Measurements from ENCODE around the gene YAF2. TPM values are rescaled to one million over a fixed set of nuclear protein-coding genes. Genes with fewer than 3 reads are reported as not detected.

Gene YAF2
- total and polyA plus RNA-seq, 2 of the 13 experiments (the other 11 are each of a cell fraction or from before 2014, with no cell fraction given), result 8.4 to 11.7 TPM

DNA sequence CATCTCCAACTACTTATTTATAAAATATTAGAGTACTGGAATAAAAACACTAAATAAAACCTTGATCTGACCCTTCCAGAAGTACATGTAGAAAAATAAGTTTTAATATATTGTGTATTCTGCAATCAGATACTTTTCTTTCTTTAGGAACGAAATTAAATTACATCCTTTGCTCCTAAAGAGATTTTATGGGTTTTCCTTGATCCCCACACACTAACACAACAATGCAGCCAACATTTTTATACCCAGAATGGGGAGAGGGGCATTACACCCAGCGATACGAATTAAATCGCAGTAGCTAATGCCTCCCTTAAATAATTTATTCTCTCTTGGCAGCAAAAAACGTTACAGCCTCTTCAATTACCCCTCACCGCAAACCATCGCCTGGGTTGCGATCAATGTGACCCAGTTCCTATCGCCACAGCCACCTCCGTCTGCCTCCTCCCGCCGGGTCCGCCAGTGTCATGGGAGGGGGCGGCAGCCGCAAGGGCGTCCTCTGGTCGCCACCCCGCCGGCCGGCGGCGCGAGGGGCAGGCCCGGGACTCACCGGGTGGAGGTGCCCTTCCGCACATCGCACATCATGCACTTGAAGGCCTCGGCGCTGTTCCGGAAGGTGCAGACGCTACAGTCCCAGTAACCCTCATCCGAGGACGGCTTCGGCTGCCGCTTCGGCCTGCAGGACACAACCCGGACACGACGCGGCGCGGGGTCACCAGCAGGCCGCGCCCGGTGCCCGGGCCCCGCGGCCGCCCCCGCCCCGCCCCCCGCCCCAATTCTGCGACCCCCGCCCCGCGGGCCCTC lies 796 bp downstream of the YAF2 start (continued):
- TF ChIP-seq SP140L (CRISPR knock-in tag; IDR thresholded peaks at IDR 0.05; ENCODE audit: borderline replicate concordance) (no peak), PTBP1 (IDR thresholded peaks at IDR 0.05; ENCODE audit: low read depth, low read length, poor library complexity, severe bottlenecking) (no peak), ZNF101 (CRISPR knock-in tag; IDR thresholded peaks at IDR 0.05; ENCODE audit: borderline replicate concordance, low read depth) (no peak), SAP130 (CRISPR knock-in tag; IDR thresholded peaks at IDR 0.05; ENCODE audit: low read depth) (peak; percentile 78; the same call in 1 of the 2 replicates), ZNF3 (CRISPR knock-in tag; IDR thresholded peaks at IDR 0.05) (no peak), CBFB (CRISPR knock-in tag; IDR thresholded peaks at IDR 0.05) (peak; percentile 40; the same call in 1 of the 2 replicates), ZNF235 (CRISPR knock-in tag; IDR thresholded peaks at IDR 0.05; ENCODE audit: borderline replicate concordance) (no peak), CCAR2 (optimal IDR thresholded peaks at IDR 0.05; ENCODE audit: low read depth, low read length) (no peak), ZFP36L1 (CRISPR knock-in tag; IDR thresholded peaks at IDR 0.05) (no peak)
- TF ChIP-seq, protein P1, sequence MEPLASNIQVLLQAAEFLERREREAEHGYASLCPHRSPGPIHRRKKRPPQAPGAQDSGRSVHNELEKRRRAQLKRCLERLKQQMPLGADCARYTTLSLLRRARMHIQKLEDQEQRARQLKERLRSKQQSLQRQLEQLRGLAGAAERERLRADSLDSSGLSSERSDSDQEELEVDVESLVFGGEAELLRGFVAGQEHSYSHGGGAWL (CRISPR knock-in tag; IDR thresholded peaks at IDR 0.05), result peak; percentile 40; the same call in 1 of the 2 replicates
- TF ChIP-seq, protein P2, sequence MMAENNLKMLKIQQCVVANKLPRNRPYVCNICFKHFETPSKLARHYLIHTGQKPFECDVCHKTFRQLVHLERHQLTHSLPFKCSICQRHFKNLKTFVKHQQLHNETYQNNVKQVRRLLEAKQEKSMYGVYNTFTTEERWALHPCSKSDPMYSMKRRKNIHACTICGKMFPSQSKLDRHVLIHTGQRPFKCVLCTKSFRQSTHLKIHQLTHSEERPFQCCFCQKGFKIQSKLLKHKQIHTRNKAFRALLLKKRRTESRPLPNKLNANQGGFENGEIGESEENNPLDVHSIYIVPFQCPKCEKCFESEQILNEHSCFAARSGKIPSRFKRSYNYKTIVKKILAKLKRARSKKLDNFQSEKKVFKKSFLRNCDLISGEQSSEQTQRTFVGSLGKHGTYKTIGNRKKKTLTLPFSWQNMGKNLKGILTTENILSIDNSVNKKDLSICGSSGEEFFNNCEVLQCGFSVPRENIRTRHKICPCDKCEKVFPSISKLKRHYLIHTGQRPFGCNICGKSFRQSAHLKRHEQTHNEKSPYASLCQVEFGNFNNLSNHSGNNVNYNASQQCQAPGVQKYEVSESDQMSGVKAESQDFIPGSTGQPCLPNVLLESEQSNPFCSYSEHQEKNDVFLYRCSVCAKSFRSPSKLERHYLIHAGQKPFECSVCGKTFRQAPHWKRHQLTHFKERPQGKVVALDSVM (CRISPR knock-in tag; IDR thresholded peaks at IDR 0.05), result no peak
- TF ChIP-seq, protein P3, sequence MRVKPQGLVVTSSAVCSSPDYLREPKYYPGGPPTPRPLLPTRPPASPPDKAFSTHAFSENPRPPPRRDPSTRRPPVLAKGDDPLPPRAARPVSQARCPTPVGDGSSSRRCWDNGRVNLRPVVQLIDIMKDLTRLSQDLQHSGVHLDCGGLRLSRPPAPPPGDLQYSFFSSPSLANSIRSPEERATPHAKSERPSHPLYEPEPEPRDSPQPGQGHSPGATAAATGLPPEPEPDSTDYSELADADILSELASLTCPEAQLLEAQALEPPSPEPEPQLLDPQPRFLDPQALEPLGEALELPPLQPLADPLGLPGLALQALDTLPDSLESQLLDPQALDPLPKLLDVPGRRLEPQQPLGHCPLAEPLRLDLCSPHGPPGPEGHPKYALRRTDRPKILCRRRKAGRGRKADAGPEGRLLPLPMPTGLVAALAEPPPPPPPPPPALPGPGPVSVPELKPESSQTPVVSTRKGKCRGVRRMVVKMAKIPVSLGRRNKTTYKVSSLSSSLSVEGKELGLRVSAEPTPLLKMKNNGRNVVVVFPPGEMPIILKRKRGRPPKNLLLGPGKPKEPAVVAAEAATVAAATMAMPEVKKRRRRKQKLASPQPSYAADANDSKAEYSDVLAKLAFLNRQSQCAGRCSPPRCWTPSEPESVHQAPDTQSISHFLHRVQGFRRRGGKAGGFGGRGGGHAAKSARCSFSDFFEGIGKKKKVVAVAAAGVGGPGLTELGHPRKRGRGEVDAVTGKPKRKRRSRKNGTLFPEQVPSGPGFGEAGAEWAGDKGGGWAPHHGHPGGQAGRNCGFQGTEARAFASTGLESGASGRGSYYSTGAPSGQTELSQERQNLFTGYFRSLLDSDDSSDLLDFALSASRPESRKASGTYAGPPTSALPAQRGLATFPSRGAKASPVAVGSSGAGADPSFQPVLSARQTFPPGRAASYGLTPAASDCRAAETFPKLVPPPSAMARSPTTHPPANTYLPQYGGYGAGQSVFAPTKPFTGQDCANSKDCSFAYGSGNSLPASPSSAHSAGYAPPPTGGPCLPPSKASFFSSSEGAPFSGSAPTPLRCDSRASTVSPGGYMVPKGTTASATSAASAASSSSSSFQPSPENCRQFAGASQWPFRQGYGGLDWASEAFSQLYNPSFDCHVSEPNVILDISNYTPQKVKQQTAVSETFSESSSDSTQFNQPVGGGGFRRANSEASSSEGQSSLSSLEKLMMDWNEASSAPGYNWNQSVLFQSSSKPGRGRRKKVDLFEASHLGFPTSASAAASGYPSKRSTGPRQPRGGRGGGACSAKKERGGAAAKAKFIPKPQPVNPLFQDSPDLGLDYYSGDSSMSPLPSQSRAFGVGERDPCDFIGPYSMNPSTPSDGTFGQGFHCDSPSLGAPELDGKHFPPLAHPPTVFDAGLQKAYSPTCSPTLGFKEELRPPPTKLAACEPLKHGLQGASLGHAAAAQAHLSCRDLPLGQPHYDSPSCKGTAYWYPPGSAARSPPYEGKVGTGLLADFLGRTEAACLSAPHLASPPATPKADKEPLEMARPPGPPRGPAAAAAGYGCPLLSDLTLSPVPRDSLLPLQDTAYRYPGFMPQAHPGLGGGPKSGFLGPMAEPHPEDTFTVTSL (CRISPR knock-in tag; IDR thresholded peaks at IDR 0.05; ENCODE audit: borderline replicate concordance), result no peak
- TF ChIP-seq, protein P4, sequence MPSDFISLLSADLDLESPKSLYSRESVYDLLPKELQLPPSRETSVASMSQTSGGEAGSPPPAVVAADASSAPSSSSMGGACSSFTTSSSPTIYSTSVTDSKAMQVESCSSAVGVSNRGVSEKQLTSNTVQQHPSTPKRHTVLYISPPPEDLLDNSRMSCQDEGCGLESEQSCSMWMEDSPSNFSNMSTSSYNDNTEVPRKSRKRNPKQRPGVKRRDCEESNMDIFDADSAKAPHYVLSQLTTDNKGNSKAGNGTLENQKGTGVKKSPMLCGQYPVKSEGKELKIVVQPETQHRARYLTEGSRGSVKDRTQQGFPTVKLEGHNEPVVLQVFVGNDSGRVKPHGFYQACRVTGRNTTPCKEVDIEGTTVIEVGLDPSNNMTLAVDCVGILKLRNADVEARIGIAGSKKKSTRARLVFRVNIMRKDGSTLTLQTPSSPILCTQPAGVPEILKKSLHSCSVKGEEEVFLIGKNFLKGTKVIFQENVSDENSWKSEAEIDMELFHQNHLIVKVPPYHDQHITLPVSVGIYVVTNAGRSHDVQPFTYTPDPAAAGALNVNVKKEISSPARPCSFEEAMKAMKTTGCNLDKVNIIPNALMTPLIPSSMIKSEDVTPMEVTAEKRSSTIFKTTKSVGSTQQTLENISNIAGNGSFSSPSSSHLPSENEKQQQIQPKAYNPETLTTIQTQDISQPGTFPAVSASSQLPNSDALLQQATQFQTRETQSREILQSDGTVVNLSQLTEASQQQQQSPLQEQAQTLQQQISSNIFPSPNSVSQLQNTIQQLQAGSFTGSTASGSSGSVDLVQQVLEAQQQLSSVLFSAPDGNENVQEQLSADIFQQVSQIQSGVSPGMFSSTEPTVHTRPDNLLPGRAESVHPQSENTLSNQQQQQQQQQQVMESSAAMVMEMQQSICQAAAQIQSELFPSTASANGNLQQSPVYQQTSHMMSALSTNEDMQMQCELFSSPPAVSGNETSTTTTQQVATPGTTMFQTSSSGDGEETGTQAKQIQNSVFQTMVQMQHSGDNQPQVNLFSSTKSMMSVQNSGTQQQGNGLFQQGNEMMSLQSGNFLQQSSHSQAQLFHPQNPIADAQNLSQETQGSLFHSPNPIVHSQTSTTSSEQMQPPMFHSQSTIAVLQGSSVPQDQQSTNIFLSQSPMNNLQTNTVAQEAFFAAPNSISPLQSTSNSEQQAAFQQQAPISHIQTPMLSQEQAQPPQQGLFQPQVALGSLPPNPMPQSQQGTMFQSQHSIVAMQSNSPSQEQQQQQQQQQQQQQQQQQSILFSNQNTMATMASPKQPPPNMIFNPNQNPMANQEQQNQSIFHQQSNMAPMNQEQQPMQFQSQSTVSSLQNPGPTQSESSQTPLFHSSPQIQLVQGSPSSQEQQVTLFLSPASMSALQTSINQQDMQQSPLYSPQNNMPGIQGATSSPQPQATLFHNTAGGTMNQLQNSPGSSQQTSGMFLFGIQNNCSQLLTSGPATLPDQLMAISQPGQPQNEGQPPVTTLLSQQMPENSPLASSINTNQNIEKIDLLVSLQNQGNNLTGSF (CRISPR knock-in tag; IDR thresholded peaks at IDR 0.05), result no peak
- TF ChIP-seq, protein P5, sequence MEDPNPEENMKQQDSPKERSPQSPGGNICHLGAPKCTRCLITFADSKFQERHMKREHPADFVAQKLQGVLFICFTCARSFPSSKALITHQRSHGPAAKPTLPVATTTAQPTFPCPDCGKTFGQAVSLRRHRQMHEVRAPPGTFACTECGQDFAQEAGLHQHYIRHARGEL (CRISPR knock-in tag; IDR thresholded peaks at IDR 0.05), result no peak

All from HepG2 (cell line).